TTC549 (cell line): ENCODE data around the gene LOC128125822.

Source experiments
- FAIRE-seq: peaks from 2 replicates; lab custom pipeline; 2012; peaks lifted over from hg19 to GRCh38; lab: Jason Lieb, UNC

LOC128125822 gene

DNA sequence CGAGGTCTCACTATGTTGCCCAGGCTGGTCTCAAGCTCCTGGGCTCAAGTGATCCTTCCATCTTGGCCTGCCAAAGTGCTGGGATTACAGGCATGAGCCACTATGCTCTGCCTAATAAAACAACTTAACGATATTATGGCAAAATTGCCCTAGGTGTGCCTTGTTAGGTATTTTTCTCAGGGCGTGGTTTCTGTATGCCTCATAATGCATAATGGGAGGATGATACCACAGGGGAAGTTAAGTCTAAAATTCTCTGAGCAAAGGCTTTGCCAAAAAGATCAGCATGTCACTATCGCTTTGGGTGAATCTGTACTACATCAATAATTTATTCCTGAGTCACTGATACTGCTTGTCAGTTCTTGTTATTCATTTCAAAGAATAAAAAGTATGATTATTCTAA lies 15.9 kb upstream of the LOC128125822 start:
- no peak for FAIRE-seq

DNA sequence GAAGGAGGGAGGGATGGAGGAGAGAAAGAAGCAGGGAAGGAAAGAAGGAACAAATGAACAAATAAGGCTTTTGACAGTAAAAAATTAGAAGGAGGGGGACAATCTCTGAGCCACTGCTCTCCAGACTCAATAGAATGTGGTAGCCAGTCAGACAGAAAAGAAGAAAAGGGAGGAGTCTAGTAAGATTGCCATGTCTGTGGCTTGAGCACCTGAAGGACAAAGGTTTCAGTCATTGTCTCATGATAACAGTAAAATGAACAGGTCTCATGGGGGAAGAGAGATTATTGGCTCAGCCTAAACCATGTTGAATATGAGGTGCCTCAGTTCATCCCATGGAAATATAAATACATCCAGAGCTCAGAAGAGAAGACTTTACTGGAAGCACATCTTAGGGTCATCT lies 14.0 kb upstream of the LOC128125822 start:
- FAIRE-seq, result no peak

DNA sequence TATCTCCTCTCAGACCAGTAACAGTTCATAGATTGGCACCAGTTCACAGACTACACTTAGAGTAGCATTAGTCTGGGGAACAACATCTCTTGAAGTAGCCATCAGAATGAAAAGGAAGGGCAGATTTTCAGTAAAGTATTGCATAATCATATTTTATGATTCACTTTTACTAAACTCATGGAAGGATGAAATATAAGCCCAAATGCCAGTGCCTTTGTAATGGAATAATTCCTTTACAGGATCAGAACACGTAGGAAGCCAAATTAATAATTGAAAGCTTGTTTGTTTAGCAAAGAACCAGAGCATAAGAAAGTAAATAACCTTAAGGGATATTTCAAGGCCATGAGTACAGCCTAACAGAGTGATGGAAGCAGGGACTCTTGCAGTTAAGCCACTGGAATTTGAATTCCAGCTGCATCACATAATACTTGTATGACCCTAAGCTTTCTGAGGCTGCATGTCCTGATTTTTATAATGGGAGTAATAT lies 11.4 kb upstream of the LOC128125822 start:
- no peak for FAIRE-seq

DNA sequence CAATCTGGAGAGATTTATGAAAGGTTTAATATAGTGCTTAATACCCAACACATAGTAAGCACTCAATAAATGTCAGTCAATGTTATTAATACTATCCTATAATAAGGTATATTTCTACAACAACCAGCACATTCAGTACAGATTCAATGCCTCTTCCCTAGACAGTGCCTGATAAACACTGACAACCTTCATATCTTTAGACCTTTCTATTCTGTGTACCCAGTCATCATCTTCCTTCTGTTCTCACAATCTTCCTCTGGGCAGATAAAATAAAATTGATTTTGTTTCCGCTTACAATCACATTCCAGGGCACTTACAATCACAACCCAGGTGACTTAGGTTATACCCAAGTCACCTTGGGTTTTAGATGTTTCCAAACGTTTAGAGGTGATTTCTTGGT lies 11.0 kb upstream of the LOC128125822 start:
- FAIRE-seq, result no peak

DNA sequence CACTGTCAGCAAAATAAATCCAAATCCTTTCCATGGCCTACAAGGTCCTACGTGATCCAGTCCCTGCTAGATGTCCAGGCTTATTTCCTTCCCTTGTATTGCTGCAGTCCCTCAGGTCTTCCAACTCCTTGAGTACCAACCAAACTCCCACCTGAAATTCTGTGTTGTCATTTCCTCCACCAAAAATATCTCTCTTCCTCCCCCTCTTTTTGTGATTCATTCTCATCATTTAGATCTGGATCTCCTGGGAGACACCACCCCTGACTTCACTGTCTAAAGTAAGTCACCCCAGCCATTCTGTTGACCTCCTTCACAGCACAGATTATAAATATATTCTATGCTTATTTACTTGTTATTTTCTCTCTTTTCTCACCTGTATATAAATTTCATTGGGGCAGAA lies 9.0 kb upstream of the LOC128125822 start:
- FAIRE-seq, result no peak

DNA sequence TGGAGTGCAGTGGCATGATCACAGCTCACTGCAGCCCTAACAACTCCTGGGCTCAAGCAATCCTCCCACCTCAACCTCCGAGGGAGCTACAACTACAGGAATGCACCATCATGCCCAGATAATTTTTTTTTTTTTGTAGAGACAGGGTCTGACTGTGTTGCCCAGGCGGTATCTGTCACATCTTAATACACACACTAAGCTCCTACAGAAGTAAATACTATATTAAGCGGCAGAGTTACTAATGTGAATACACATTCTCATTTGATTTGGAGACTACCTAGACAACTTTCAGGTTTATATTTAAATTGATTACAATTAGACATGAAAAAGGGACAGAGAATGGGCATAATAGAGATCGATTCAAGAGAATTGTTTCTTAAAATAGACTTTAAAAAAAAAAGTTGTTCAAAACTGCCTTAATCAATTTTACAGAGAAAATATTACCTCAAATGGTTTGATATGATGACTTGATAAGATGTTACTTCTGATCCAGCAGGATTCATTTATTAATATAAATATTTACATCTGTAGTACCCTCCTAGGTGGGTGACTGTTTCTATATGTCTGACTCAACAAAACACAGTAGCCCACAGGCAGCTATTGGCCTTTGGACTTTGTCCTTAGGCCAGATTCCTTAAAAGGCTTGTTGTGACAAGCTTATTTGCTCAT lies 7.1 kb upstream of the LOC128125822 start:
- FAIRE-seq, result no peak

DNA sequence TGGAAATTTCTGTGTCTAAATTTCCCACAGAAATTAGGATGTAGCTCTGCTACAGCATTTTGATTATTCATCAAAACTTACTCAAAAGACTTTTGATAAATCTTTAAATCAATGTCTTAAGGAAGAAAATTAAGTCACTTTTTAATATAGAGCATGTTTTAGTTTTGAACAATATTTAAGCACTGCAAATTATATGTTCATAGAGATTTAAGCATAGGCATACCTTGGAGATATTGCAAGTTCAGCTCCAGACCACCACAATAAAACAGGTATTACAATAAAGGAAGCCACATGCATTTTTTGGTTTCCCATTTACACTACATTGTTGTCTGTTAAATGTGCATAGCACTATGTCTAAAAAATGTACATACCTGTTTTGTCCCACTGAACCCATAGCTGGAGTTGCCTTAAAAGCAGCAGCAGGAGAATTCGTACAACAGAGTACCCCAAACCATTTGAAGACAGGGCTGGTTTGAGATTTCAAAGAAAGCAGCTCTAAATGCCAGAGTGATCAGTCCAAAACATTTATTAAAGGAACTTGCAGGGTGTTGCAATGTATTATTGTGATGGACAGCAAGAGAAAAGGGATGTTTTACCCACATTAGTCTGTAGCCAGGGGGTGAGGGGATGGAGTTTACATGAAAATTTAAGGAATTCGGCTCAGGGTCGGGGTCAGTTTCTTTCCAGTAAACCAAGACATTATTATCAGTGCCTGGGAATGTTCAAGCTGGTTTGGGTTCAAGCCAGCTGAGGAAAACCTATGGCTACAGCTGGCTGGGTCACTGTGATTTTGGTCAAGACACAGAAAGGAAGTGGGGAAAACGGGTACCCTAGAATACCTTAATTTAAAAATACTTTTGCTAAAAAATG lies 6.3 kb upstream of the LOC128125822 start:
- no peak for FAIRE-seq

DNA sequence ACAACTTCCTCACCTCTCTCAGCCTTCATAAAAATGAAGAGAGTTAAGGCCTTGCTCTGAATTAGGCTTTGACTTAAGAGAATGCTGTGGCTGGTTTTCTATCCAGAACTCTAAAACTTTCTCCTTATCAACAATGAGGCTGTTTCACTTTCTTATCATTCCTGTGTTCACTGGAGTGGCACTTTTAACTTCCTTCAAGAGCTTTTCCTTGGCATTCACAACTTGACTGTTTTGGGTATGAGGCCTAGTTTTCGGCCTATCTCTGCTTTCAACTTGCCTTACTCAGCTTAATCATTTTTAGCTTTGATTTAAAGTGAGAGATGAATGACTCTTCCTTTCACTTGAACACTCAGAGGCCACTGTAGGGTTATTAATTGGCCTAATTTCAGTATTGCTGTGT lies 4.3 kb upstream of the LOC128125822 start:
- no peak for FAIRE-seq

DNA sequence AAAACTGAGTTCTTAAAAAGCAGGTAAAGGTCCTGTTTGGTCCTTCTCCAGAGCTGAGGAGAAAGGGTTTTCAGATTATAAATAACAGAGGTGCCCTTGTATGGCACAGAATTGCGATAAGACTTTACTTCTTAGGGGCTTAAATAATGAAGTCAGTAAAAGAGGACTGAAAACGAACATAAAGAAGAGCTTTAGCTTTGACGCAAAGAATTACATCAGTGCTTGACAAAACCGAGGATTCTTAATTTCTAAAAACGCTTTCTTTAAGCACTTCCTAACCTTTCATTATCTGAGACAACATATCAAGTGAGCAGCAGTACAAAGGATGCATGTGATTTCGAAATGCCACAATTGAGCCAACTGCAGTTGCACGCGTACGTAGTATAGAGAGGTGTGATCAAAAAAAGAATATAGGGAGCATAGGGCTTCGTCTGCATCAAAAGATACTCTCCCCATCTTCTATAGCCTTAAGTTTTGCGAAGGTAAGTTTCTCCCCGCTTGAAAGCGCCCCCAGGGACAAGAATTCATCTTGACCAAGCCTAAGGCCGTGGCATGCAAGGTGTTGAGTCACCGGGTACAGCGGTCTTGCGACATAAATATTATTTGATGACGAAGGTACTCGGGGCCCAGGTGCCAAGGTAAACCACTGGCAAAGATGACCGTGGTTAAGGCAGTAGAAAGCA lies 778 bp upstream of the LOC128125822 start:
- no peak for FAIRE-seq

DNA sequence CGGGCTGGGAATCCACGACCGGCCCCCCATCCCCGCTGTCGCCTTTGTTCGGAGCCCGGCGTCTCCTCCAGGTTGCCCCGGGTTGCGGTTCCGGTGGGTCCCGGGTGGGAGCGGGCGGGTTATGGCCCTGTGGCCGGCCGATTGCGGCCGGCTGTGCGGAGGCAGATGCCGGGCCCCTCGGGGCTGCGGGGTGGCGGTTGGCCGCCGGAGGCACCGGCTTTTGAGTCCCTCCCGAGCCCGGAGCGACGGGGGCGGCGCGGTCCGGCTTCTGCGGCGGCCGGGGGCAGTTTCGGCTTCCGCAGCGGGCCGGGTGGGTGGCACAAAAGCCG lies 431 bp downstream of the LOC128125822 start:
- FAIRE-seq, result no peak

DNA sequence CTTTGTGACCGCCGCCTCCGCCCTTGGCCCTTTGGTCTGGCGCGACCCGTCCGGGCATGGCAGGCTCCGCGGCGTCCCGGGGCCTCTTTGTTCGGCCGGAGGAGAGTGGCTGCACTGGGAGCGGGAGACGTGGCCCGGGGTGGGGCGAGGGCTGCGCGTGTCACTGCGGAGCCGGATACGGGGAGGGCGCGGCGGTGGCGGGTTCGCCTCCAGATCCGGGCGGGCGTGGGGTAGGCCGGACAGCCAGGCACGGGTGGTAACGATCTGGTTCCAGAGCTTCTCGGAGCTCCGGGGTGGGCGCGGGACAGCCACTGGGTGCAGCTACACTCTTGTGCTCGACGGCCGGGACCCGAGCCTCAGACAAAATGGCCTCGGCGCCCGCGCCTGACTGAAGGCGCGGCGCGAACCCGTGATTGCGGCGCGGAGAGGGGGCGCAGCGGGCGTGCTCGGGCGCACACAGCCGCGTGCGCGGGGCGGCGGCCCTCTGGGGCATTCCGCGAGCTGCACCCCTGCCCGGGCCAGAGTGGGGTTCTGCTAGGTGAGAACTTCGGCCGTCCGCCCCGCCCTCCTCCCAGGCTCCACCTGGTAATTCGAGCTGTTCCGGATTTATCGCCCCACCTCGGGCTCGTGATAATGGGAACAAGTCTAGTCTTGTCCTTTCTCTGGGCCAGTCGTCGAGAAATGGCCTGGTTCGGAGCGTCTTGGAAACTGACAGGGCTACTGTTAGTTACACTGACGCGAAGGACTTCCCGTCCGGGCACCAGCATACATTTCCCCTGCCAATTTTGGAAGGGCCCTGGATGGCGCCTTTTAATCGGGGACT lies 1.0 kb downstream of the LOC128125822 start:
- FAIRE-seq, result no peak

DNA sequence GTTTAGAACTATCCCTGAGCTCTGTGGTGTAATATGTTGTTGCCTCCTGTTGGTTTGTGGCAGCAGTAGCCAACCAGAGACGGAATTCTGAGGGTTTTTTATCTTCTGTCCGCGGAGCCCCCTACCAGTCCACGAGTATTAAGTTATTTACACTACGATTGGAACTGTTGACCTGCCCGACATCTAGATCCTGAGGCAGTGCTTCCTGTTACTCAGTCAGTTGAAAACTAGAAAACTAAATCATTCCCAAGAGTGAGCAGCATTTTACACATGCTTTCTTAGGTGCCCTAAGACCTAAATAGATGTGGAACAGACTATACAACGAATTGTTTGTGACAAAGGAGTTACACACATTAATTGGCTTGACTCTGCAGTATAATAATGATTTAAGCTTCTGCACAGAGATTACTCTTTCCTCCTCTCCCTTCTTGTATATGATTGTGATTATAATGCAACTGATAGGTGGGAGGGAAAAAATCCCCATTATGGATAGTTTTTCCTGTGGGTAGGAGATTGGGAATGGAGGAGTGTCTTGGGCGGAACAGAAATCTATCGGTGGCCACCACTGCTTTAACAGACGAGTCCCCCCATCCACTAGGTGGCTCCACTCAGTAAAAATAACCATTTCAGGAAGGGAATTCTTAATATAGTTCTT lies 1.7 kb downstream of the LOC128125822 start:
- FAIRE-seq, result no peak

DNA sequence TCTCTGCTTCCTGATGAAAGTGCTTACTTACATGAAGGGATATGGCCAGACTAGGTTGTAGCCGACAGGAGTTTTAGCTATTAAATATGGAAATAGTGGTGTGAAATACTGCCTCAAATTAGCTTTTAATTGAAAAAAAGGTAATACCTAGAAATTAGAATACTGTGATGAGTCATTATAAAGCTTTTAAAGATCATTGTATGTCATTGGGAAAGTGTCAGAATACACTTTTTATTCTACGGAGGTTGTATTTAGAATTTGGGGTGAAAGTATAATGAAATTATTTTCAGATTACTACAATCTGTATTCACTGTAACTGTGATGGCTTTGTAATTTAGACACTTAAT lies 2.2 kb downstream of the LOC128125822 start:
- FAIRE-seq, result no peak

DNA sequence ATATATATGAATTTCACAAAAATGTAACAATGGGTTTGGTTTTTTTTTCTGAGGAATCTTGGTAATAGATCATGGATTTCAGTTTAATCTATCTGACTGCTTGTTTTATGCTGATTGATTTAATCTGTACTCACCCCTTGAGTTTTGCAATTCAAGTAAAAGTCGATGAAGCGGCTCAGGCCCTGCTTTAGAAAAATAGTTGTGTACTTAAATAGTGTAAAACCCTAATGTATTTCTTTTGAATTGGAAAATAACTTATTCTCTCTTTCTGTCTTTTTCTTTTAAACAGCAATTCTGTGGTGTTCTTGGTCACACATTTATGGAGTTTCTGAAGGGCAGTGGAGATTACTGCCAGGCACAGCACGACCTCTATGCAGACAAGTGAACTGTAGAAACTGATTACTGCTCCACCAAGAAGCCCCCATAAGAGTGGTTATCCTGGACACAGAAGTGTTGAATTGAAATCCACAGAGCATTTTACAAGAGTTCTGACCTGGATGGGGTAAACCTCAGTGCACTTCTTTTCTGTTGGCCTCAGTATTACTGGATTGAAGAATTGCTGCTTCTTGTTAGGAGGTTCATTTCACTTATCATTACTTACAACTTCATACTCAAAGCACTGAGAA lies 4.0 kb downstream of the LOC128125822 start:
- FAIRE-seq, result no peak

DNA sequence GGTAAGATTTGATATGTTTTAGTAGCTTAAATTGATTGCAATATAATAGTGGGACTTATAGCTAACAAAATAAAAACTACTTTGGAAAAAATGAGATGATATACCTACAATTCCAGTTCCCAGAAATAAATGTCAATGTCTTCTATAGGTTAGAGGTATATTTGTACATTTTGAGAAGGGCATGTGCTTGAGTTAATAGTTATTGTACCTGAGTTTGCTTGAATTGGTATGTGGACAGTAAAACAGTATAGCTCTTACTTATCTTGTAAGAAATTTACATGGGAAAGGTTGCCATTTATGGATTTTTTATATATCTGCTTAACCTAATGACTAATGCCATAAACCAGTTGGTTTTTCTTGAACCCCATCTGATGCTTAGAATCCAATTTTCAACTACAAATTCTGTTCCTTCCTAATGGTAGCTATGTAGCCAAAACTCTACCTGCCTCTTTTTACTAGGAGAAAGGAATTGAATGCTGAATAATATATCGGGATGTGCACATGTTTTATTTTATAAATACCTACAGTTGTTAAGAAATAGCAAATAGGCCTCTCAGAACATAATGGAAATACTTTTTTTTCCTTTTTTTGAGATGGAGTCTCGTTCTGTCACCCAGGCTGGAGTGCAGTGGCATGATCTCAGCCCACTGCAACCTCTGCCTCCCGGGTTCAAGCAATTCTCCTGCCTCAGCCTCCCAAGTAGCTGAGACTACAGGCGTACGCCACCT lies 4.9 kb downstream of the LOC128125822 start:
- no peak for FAIRE-seq

DNA sequence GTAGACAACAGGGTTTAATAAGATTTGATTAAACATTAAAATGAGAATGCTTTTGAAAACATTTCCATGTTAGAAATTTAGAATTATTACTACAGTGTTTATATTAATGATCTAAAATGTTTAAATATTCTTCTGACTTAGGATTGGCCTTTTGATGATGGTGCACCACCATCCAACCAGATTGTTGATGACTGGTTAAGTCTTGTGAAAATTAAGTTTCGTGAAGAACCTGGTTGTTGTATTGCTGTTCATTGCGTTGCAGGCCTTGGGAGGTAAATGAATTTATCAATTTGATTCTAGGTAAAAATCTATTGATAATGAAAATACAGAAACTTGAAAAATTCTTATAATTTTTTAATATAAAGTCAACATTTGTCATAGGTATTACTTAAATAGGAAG lies 6.5 kb downstream of the LOC128125822 start:
- FAIRE-seq, result no peak

DNA sequence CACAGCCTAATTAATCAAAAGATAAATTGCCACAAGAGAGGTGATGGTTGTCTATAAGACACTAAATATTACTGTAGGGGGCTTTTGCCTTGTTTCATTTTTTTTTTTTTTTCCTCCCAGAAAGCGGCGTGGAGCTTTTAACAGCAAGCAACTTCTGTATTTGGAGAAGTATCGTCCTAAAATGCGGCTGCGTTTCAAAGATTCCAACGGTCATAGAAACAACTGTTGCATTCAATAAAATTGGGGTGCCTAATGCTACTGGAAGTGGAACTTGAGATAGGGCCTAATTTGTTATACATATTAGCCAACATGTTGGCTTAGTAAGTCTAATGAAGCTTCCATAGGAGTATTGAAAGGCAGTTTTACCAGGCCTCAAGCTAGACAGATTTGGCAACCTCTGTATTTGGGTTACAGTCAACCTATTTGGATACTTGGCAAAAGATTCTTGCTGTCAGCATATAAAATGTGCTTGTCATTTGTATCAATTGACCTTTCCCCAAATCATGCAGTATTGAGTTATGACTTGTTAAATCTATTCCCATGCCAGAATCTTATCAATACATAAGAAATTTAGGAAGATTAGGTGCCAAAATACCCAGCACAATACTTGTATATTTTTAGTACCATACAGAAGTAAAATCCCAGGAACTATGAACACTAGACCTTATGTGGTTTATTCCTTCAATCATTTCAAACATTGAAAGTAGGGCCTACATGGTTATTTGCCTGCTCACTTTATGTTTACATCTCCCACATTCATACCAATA lies 7.8 kb downstream of the LOC128125822 start:
- no peak for FAIRE-seq

DNA sequence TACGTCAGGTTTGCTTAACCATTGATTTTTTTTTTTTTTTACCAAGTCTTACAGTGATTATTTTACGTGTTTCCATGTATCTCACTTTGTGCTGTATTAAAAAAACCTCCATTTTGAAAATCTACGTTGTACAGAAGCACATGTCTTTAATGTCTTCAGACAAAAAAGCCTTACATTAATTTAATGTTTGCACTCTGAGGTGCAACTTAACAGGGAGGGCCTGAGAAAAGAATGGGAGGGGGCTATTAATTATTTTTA lies 8.4 kb downstream of the LOC128125822 start:
- FAIRE-seq, result no peak

DNA sequence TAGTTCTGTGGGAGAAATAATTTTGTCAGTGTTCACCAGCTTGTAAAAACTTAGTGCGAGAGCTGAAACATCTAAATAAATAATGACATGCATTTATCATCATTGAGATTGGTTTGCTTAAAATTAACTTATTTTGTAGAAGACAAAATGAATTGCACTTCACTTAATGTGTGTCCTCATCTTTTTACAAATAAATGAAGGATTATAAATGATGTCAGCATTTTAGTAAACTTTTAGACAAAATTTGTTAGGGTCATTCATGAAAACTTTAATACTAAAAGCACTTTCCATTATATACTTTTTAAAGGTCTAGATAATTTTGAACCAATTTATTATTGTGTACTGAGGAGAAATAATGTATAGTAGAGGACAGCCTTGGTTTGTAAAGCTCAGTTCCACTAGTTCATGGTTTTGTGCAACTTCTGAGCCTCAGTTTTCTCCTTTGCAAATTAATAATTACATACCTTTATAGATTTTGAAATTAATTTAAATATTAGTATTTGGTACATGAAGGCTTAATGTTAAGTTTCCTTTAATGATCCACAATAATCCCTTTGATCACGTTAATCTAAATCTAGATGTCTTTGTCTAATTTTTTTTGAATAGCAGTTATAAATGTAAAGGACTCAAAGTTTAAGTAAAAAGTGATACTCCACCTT lies 9.2 kb downstream of the LOC128125822 start:
- no peak for FAIRE-seq
